Body of pancreas (tissue), 4 donors: ENCODE data around the gene ZNF581.

Experiments used
- CTCF ChIP-seq, 7 experiments: fragments of 450-650 bp in 4 of 7; fragments of 200-600 bp in 3 of 7; sonication (generic) in 3 of 7; IDR thresholded peaks; one replicate each; pipeline ENCODE4 v1.5.1; 2016 to 2019; ENCODE audit warnings: antibody characterized with exemption in 7 of 7
- POLR2A ChIP-seq, 3 donors: fragments of 450-650 bp; IDR thresholded peaks; one replicate each; pipeline ENCODE4 v1.6.1; 2016; ENCODE audit warnings: antibody characterized with exemption in 3 of 3, mild to moderate bottlenecking in 2 of 3

- TF ChIP-seq CTCF (IDR thresholded peaks at IDR 0.05) (no peak), POLR2A (IDR thresholded peaks at IDR 0.05) (no peak)
Measured at GRCh38 chr19:55684946-55685681, 41.7 kb downstream of the ZNF581 start.
